HFFc6 (cell line): ENCODE data around the gene ACAD11. TPM values are rescaled to one million over a fixed set of nuclear protein-coding genes. Genes with fewer than 3 reads are reported as not detected.
A peak's percentile ranks its signal among the peaks of the same experiment; 100 is the strongest.

Experiments
- DNase-seq: peaks from one replicate; pipeline ENCODE4 v3.0.0-alpha.2; 2018
- H3K27ac Mint-ChIP-seq: 2 replicates; pipeline ENCODE4 v1.8.0; 2020; ENCODE audit warnings: mild to moderate bottlenecking, mixed read lengths
- H3K27me3 Mint-ChIP-seq: 2 replicates; pipeline ENCODE4 v1.8.0; 2021; ENCODE audit warnings: mild to moderate bottlenecking, moderate library complexity, mixed read lengths; ENCODE audit not compliant: insufficient read depth
- H3K36me3 Mint-ChIP-seq: 2 replicates; pipeline ENCODE4 v1.8.0; 2021; ENCODE audit warnings: low read depth, mixed read lengths
- H3K4me1 Mint-ChIP-seq: 2 replicates; pipeline ENCODE4 v1.8.0; 2020; ENCODE audit warnings: low read depth, mixed read lengths
- H3K4me3 Mint-ChIP-seq: 2 replicates; pipeline ENCODE4 v1.8.0; 2020; ENCODE audit warnings: mild to moderate bottlenecking, moderate library complexity, mixed read lengths
- H3K9me3 Mint-ChIP-seq: 2 replicates; pipeline ENCODE4 v1.8.0; 2020; ENCODE audit warnings: mild to moderate bottlenecking, mixed read lengths
- CTCF ChIP-seq: fragments of 200-600 bp; sonication (generic); IDR thresholded peaks from 2 replicates; pipeline ENCODE4 v1.5.0; 2021; ENCODE audit warnings: antibody characterized with exemption, mild to moderate bottlenecking
- total RNA-seq, 6 experiments: library from RNA; stranded (reverse); fragmentation: NEBNext Ultra II Directional; extraction: Animal tissue kit (Norgen Biotek cat#: 25700); gene quantifications; 2 replicates in 1 of 6; 3 replicates in 5 of 6; pipeline ENCODE4 v1.2.3, GENCODE V29; 2021

ACAD11 gene
- total RNA-seq, 6 experiments from 2014 or later = 13.3 to 18.5 (median 13.8) TPM

- no peak for TF ChIP-seq CTCF
- no peaks in the 10 kb centered on the region for H3K9me3 Mint-ChIP-seq
- no peaks in the 10 kb centered on the region for H3K27me3 Mint-ChIP-seq
- H3K4me3 Mint-ChIP-seq = no peak overlapping the region
- peaks cover 36% of the 10 kb centered on the region for H3K4me1 Mint-ChIP-seq
- H3K27ac Mint-ChIP-seq = peak overlapping the region; percentile 59
- peaks cover 56% of the 10 kb centered on the region for H3K36me3 Mint-ChIP-seq
- peak; percentile 56 for DNase-seq
Observed at GRCh38 chr3:132509096-132509495, 150.5 kb downstream of the ACAD11 start.

Other genes starting within 250 kb of the ACAD11 start
- gene DNAJC13, start 242.3 kb downstream of the ACAD11 start, total RNA-seq = 10 to 100 TPM; 55.9 to 66.4 (median 60.1) TPM
- 1 to 10 TPM in 5 of 6 experiments, under 1 TPM in 1; 0.78 to 8.4 (median 7.1) TPM for gene ACKR4, start 62.5 kb downstream of the ACAD11 start, total RNA-seq
- gene UBA5, start 520 bp upstream of the ACAD11 start, total RNA-seq = 10 to 100 TPM; 43.8 to 51.5 (median 48.0) TPM
- gene NPHP3, start 62.6 kb upstream of the ACAD11 start, total RNA-seq = 10 to 100 TPM; 17.6 to 21.6 (median 19.0) TPM